Measurements from ENCODE around the gene NRXN3. TPM values are rescaled to one million over a fixed set of nuclear protein-coding genes. Genes with fewer than 3 reads are reported as not detected.

NRXN3 gene
- total and polyA plus RNA-seq, 2 experiments from 2014 or later, result 1.0 to 1.8 TPM

- TF ChIP-seq ZNF331 (CRISPR knock-in tag; IDR thresholded peaks at IDR 0.05; ENCODE audit: low read depth) (no peak), CTCF (conservative IDR thresholded peaks at IDR 0.05; ENCODE audit: low read depth in 2 of 2) (no peak), EZH2 (IDR thresholded peaks at IDR 0.05; ENCODE audit: low read depth, unreplicated experiment) (no peak), ETS1 (IDR thresholded peaks at IDR 0.05) (no peak), REST (IDR thresholded peaks at IDR 0.05; ENCODE audit: unreplicated experiment) (no peak), STAT1 (IDR thresholded peaks at IDR 0.05; ENCODE audit: unreplicated experiment) (no peak)
Observed at GRCh38 chr14:78933166-78933565, 763.0 kb downstream of the NRXN3 start (continued).

- Histone ChIP-seq H3K27ac (ENCODE audit: low read depth) (no peak overlapping the region), H3F3A (replicated peaks; ENCODE audit: low read depth) (no peaks in the 10 kb centered on the region), H3K9me2 (ENCODE audit: insufficient read depth) (no peaks in the 10 kb centered on the region), H3K4me2 (no peak overlapping the region), H3K4me1 (ENCODE audit: insufficient read depth) (0 out of 2 replicates have a peak, but pooled peaks cover 4% of the 10 kb centered on the region), H4K20me1 (replicated peaks; ENCODE audit: insufficient read depth) (no peaks in the 10 kb centered on the region), H3K4me3 (no peak overlapping the region), H3K36me3 (ENCODE audit: insufficient read depth) (no peaks in the 10 kb centered on the region), H3K79me2 (replicated peaks; ENCODE audit: insufficient read depth) (no peaks in the 10 kb centered on the region), H3K27me3 (ENCODE audit: insufficient read depth) (no peaks in the 10 kb centered on the region), H2AFZ (no peak overlapping the region)
- H3K36me3 Mint-ChIP-seq (ENCODE audit: low read depth), result no peaks in the 10 kb centered on the region
- H3K4me1 Mint-ChIP-seq, result peaks cover 12% of the 10 kb centered on the region; the same call in 2 of the 3 replicates
- ATAC-seq (no peak), DNase-seq (ENCODE audit: low spot score) (peak; percentile 32)
- H3K27ac Mint-ChIP-seq, result no peak overlapping the region
- no peaks in the 10 kb centered on the region for H3K27me3 Mint-ChIP-seq (ENCODE audit: insufficient read depth, low read depth, poor library complexity)
- peaks cover 3% of the 10 kb centered on the region; the same call in 1 of the 3 replicates for H3K9me3 Mint-ChIP-seq
- no peak overlapping the region for H3K4me3 Mint-ChIP-seq
- TF ChIP-seq STAT1 (IDR thresholded peaks at IDR 0.05; ENCODE audit: unreplicated experiment) (no peak), EZH2 (IDR thresholded peaks at IDR 0.05; ENCODE audit: low read depth, unreplicated experiment) (no peak), ETS1 (IDR thresholded peaks at IDR 0.05) (no peak), ZNF114 (CRISPR knock-in tag; IDR thresholded peaks at IDR 0.05) (no peak), EZH2phosphoT487 (IDR thresholded peaks at IDR 0.05; ENCODE audit: unreplicated experiment) (no peak), CTCF (conservative IDR thresholded peaks at IDR 0.05; ENCODE audit: low read depth in 2 of 2) (peak; percentile 55 to 68)
Observed at GRCh38 chr14:78933948-78934524, 763.9 kb downstream of the NRXN3 start.

All from GM23338 (cell line).